Neural cell (in vitro differentiated cells): ENCODE data around the gene SYK.

Experiments
- EP300 ChIP-seq: fragments of 450-650 bp; conservative IDR thresholded peaks from 2 replicates; pipeline ENCODE4 v1.6.1; 2014; ENCODE audit warnings: antibody characterized with exemption, mild to moderate bottlenecking, moderate library complexity; ENCODE audit not compliant: poor library complexity, severe bottlenecking
- EZH2 ChIP-seq: fragments of 200-600, 300-800 bp; shearing (Covaris generic), sonication (generic); IDR thresholded peaks from 2 replicates; pipeline ENCODE4 v1.6.1; 2014; ENCODE audit warnings: antibody characterized with exemption, low read length, borderline replicate concordance, mild to moderate bottlenecking; ENCODE audit not compliant: insufficient read depth, poor library complexity, severe bottlenecking
- POLR2AphosphoS5 ChIP-seq: IDR thresholded peaks from 2 replicates; pipeline ENCODE4 v1.6.1; 2012
- TF ChIP-seq, protein P1 (sequence below): fragments of 450-650 bp; IDR thresholded peaks from 2 replicates; pipeline ENCODE4 v1.5.1; 2014; ENCODE audit warnings: antibody characterized with exemption, mild to moderate bottlenecking, moderate library complexity; ENCODE audit not compliant: poor library complexity, severe bottlenecking

DNA sequence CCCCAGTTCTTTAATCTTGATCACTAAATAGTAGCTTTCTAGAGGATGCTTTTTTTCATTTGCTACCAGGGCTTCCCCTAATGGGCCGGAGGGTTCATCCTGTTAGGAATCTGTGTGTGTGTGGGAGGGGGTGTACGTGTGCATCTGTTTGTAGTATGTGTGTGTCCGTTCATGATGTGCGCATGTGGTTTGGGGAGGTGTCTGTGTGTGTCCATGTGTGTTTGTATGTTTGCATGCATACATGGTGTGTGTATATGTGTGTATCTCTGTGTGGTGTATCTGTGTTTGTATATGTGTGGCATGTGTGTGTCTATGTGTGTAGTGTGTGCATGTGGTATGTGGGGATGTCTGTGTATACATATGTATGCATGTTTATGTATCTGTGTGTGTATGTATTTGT, 106.2 kb downstream of the SYK start:
- TF ChIP-seq EP300 (no peak), EZH2 (no peak), POLR2AphosphoS5 (no peak)
- TF ChIP-seq, protein P1, sequence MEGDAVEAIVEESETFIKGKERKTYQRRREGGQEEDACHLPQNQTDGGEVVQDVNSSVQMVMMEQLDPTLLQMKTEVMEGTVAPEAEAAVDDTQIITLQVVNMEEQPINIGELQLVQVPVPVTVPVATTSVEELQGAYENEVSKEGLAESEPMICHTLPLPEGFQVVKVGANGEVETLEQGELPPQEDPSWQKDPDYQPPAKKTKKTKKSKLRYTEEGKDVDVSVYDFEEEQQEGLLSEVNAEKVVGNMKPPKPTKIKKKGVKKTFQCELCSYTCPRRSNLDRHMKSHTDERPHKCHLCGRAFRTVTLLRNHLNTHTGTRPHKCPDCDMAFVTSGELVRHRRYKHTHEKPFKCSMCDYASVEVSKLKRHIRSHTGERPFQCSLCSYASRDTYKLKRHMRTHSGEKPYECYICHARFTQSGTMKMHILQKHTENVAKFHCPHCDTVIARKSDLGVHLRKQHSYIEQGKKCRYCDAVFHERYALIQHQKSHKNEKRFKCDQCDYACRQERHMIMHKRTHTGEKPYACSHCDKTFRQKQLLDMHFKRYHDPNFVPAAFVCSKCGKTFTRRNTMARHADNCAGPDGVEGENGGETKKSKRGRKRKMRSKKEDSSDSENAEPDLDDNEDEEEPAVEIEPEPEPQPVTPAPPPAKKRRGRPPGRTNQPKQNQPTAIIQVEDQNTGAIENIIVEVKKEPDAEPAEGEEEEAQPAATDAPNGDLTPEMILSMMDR = no peak
